Head of caudate nucleus (tissue), 42 donors: ENCODE results near the gene PRDM13.
"Not testable (repeated sequence)": the region's sequence is repeated elsewhere in the genome, so short reads cannot be mapped to it uniquely, and the experiment has no call there.

ENCODE experiments used
- DNase-seq, 42 donors: peaks; one replicate each; pipeline versions ENCODE4 v3.0.0 to v3.0.0-alpha.2; 2020 to 2021; ENCODE audit warnings: mixed read lengths in 7 of 42
- intact Hi-C: fragments of 100-400 bp; cut with DNase I; formaldehyde crosslinking; loops from one replicate; pipeline ENCODE4 v1.15.0; 2022

Gene PRDM13

DNA sequence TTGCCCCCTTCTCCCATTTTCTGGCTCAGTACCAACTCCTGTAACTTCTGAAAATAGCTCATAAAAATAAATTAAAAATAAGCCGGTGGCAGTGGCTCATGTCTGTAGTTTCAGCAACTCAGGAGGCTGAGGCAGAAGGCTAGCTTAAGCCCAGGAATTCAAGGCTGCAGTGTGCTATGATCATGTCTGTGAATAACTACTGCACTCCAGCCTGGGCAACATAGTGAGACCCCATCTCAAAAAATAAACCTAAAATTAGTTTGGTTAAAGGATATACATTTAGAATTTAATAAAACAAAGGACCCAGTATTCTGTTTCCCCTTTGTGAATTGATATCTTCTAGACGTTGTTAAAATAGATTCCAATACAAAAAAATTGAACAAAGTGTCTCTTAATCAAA is 10.5 kb downstream of the PRDM13 start:
- intact Hi-C loops = no loop called here
- DNase-seq = no peak

DNA sequence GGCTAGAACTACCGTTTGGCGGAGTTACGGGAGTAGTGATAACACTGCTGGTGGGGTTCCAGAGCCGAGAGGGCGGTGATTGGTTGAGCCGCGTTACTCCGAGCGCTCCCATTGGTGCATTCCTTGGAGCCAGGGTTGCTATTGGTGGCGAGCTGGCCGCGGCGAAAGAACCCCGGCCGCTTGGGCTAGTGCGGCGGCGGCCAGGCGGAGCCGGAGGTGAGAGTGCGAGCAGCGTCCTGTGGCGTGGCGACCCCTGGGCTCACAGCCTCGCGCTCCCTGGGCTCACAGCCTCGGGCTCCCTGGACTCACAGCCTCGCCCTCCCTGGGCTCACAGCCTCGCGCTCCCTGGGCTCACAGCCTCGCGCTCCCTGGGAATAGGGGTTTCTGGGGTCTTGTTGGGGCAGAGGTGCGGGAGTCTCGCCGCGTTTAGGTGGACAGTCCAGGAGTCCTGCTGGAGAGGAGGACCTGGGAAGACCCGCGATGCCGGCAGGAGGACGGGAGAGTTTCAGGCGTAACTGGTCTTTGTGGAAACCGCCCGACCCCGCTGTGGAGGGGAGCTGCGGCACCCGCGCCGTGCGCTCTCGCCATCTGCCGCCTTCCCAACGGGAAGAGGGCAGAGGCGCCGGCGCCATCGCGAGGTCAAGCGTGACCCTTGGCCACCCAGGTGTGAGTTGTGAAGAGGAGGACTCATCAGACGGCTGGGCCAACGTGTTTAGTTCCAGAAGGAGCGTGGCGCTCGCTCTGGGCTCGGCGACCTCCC is 12.2 kb downstream of the PRDM13 start:
- intact Hi-C loops = no loop called here
- DNase-seq = no peak

- DNase-seq = no peak
- intact Hi-C loops = no loop called here
Observed at GRCh38 chr6:99619409-99619762, 12.8 kb downstream of the PRDM13 start.

- not testable (repeated sequence) for DNase-seq
Observed at GRCh38 chr6:99622044-99622443, 15.4 kb downstream of the PRDM13 start.

GRCh38 chr6:99629293-99629692 is 22.7 kb downstream of the PRDM13 start:
- intact Hi-C loops = no loop called here
- DNase-seq = no peak

More at GRCh38 chr6:99622044-99622443, 15.4 kb downstream of the PRDM13 start:
- intact Hi-C loops = not testable (repeated sequence)

- intact Hi-C loops = no loop called here
Observed at GRCh38 chr6:99637629-99638028, 31.0 kb downstream of the PRDM13 start.

GRCh38 chr6:99638358-99638757 is 31.7 kb downstream of the PRDM13 start:
- DNase-seq, intact Hi-C loops: not testable (repeated sequence)

More at GRCh38 chr6:99637629-99638028, 31.0 kb downstream of the PRDM13 start:
- DNase-seq = no peak

- intact Hi-C loops = no loop called here
- DNase-seq = no peak
Observed at GRCh38 chr6:99641270-99641669, 34.6 kb downstream of the PRDM13 start.

GRCh38 chr6:99645986-99646385 is 39.4 kb downstream of the PRDM13 start:
- DNase-seq = no peak
- intact Hi-C loops = no loop called here

GRCh38 chr6:99650091-99650571 is 43.5 kb downstream of the PRDM13 start:
- intact Hi-C loops, DNase-seq: not testable (repeated sequence)

- no peak for DNase-seq
- intact Hi-C loops = no loop called here
Observed at GRCh38 chr6:99660206-99660605, 53.6 kb downstream of the PRDM13 start.

GRCh38 chr6:99661870-99662269 is 55.2 kb downstream of the PRDM13 start:
- DNase-seq = no peak
- intact Hi-C loops = no loop called here

GRCh38 chr6:99662616-99663015 is 56.0 kb downstream of the PRDM13 start:
- no peak for DNase-seq
- intact Hi-C loops = no loop called here
